HCT116 (cell line): ENCODE data around the gene PRKN. TPM values are rescaled to one million over a fixed set of nuclear protein-coding genes. Genes with fewer than 3 reads are reported as not detected.
A peak's percentile ranks its signal among the peaks of the same experiment; 100 is the strongest.

Experiments
- ATAC-seq: fragments of 200-7000 bp; cut with Tn5 transposase; 2 replicates; pipeline ENCODE4 v1.9.1; 2020; ENCODE audit warnings: mild to moderate bottlenecking, moderate library complexity
- BruUV-seq: library from RNA; stranded (reverse); fragments of 400-500 nt; replicated peaks from 2 replicates; lab custom pipeline; 2021; lab: Mats Ljungman, UMichigan
- CTCF ChIA-PET: fragments of 300-600 bp; sonication (Branson Sonifier 250); formaldehyde crosslinking; loops from one replicate; lab custom pipeline; 2021; ENCODE audit warnings: antibody characterized with exemption; lab: Charles Lee
- POLR2A ChIA-PET: fragments of 300-600, 350-600 bp; sonication (Branson Sonifier 250); formaldehyde crosslinking; loops from one replicate; lab custom pipeline; 2021; ENCODE audit warnings: antibody characterized with exemption; lab: Charles Lee
- RAD21 ChIA-PET, 2 experiments: fragments of 300-600 bp; sonication (Branson Sonifier 250); formaldehyde crosslinking; loops; one replicate each; lab custom pipeline; 2023; ENCODE audit warnings: low total read pairs in 2 of 2; ENCODE audit not compliant: uncharacterized antibody in 2 of 2, unreplicated experiment in 2 of 2, low non-redundant PET in 1 of 2; lab: Charles Lee
- DNase-seq: peaks from one replicate; pipeline ENCODE4 v3.0.0-alpha.2; 2010; ENCODE audit warnings: low read depth, low spot score
- H2AFZ ChIP-seq: fragments of 200-600 bp; shearing (Covaris generic), sonication (generic); 2 replicates; pipeline ENCODE4 v1.6.1; 2017; ENCODE audit warnings: low read depth, mixed run types, mixed read lengths, antibody characterized with exemption, low read length; ENCODE audit not compliant: poor library complexity, severe bottlenecking
- H3K27ac ChIP-seq: 2 replicates; pipeline ENCODE4 v1.5.1; 2012; ENCODE audit warnings: low read depth, low read length
- H3K27me3 ChIP-seq: fragments of 200-600 bp; sonication (generic); 2 replicates; pipeline ENCODE4 v1.6.1; 2016; ENCODE audit warnings: mixed run types, low read length, mixed read lengths; ENCODE audit not compliant: insufficient read depth
- H3K36me3 ChIP-seq, 2 experiments: fragments of 200-500 bp in 1 of 2; fragments of 200-600 bp in 1 of 2; sonication (Bioruptor generic) in 1 of 2; sonication (generic) in 1 of 2; 2 replicates each; pipeline versions ENCODE4 v1.5.1 to v1.6.1; 2014 to 2016; ENCODE audit warnings: low read length in 2 of 2, inconsistent platforms in 1 of 2, mixed read lengths in 1 of 2, mixed run types in 1 of 2; ENCODE audit not compliant: insufficient read depth in 2 of 2, control insufficient read depth in 1 of 2
- H3K4me1 ChIP-seq, 2 experiments: fragments of 200-600 bp in 1 of 2; sonication (generic) in 1 of 2; 2 replicates each; pipeline versions ENCODE4 v1.5.1 to v1.6.1; 2012 to 2017; ENCODE audit warnings: low read length in 2 of 2, inconsistent platforms in 1 of 2, mild to moderate bottlenecking in 1 of 2, mixed read lengths in 1 of 2, mixed run types in 1 of 2, moderate library complexity in 1 of 2; ENCODE audit not compliant: insufficient read depth in 2 of 2, control insufficient read depth in 1 of 2
- H3K4me2 ChIP-seq: fragments of 200-600 bp; sonication (generic); 2 replicates; pipeline ENCODE4 v1.6.1; 2017; ENCODE audit warnings: mixed run types, low read length, mixed read lengths
- H3K4me3 ChIP-seq, 2 experiments: fragments of 200-600 bp in 1 of 2; sonication (generic) in 1 of 2; replicated peaks in 1 of 2; 2 replicates each; pipeline ENCODE4 v1.5.1; 2011 to 2016; ENCODE audit warnings: low read length in 2 of 2, control low read depth in 1 of 2, low read depth in 1 of 2, mild to moderate bottlenecking in 1 of 2, mixed read lengths in 1 of 2, mixed run types in 1 of 2
- H3K79me2 ChIP-seq: fragments of 200-600 bp; sonication (generic); 2 replicates; pipeline ENCODE4 v1.6.1; 2017; ENCODE audit warnings: mild to moderate bottlenecking, mixed run types, low read length, moderate library complexity, mixed read lengths; ENCODE audit not compliant: insufficient read depth
- H3K9ac ChIP-seq: fragments of 200-600 bp; sonication (generic); 2 replicates; pipeline ENCODE4 v1.6.1; 2016; ENCODE audit warnings: low read length, mixed read lengths
- H3K9me2 ChIP-seq: fragments of 200-600 bp; sonication (generic), shearing (Covaris generic); 2 replicates; pipeline ENCODE4 v1.6.1; 2017; ENCODE audit warnings: mixed run types, mild to moderate bottlenecking, moderate library complexity; ENCODE audit not compliant: insufficient read depth
- H3K9me3 ChIP-seq, 2 experiments: fragments of 200-500 bp in 1 of 2; fragments of 200-600 bp in 1 of 2; sonication (Bioruptor generic) in 1 of 2; sonication (generic) in 1 of 2; 2 replicates each; pipeline ENCODE4 v1.6.1; 2014 to 2017; ENCODE audit warnings: low read length in 2 of 2, mixed read lengths in 2 of 2, inconsistent platforms in 1 of 2, low read depth in 1 of 2, mild to moderate bottlenecking in 1 of 2, mixed run types in 1 of 2, moderate library complexity in 1 of 2; ENCODE audit not compliant: control insufficient read depth in 1 of 2, insufficient read depth in 1 of 2
- H4K20me1 ChIP-seq: fragments of 200-600 bp; sonication (generic), shearing (Covaris generic); 2 replicates; pipeline ENCODE4 v1.6.1; 2017; ENCODE audit warnings: mixed run types, mild to moderate bottlenecking, moderate library complexity; ENCODE audit not compliant: insufficient read depth
- ATF3 ChIP-seq: IDR thresholded peaks from 2 replicates; pipeline ENCODE4 v1.6.1; 2012
- CBX3 ChIP-seq: IDR thresholded peaks from 2 replicates; pipeline ENCODE4 v1.6.1; 2012; ENCODE audit warnings: low read depth
- ELF1 ChIP-seq: IDR thresholded peaks from 2 replicates; pipeline ENCODE4 v1.6.1; 2012; ENCODE audit warnings: low read depth, borderline replicate concordance
- EZH2phosphoT487 ChIP-seq: fragments of 200-600 bp; IDR thresholded peaks from 2 replicates; pipeline ENCODE4 v1.6.1; 2018; ENCODE audit warnings: antibody characterized with exemption, borderline replicate concordance
- POLR2A ChIP-seq: IDR thresholded peaks from 2 replicates; pipeline ENCODE4 v1.7.0; 2011; ENCODE audit warnings: borderline replicate concordance; ENCODE audit not compliant: insufficient read depth, insufficient read length; ENCODE audit errors: extremely low read depth
- RAD21 ChIP-seq: IDR thresholded peaks from 2 replicates; pipeline ENCODE4 v1.6.1; 2012; ENCODE audit warnings: low read depth, mild to moderate bottlenecking
- REST ChIP-seq: IDR thresholded peaks from 2 replicates; pipeline ENCODE4 v1.6.1; 2012; ENCODE audit warnings: low read depth
- SIN3A ChIP-seq: IDR thresholded peaks from 2 replicates; pipeline ENCODE4 v1.6.1; 2012; ENCODE audit warnings: low read depth
- SP1 ChIP-seq: IDR thresholded peaks from 2 replicates; pipeline ENCODE4 v1.6.1; 2012; ENCODE audit warnings: low read depth
- SRF ChIP-seq: IDR thresholded peaks from 2 replicates; pipeline ENCODE4 v1.6.1; 2012; ENCODE audit warnings: low read depth
- ZFX ChIP-seq: fragments of 450-650 bp; IDR thresholded peaks from 2 replicates; pipeline ENCODE4 v1.6.1; 2017
- ZNF274 ChIP-seq: fragments of 200-500 bp; sonication (Bioruptor generic); IDR thresholded peaks from 2 replicates; pipeline ENCODE4 v1.6.1; 2014; ENCODE audit warnings: mild to moderate bottlenecking, low read depth, low read length, inconsistent platforms
- intact Hi-C: fragments of 100-400 bp; cut with micrococcal nuclease; formaldehyde crosslinking; loops from 2 replicates; pipeline ENCODE4 v1.10.0; 2022
- total RNA-seq: library from RNA; stranded (reverse); gene quantifications from one replicate; pipeline ENCODE4 v1.2.1, GENCODE V29; 2021; ENCODE audit not compliant: unreplicated experiment
- TF ChIP-seq, protein P1 (sequence below): IDR thresholded peaks from 2 replicates; pipeline ENCODE4 v1.6.1; 2012
- TF ChIP-seq, protein P2 (sequence below): IDR thresholded peaks from 2 replicates; pipeline ENCODE4 v1.6.1; 2011; ENCODE audit warnings: mild to moderate bottlenecking, low read length, moderate library complexity; ENCODE audit not compliant: insufficient replicate concordance; ENCODE audit errors: extremely low read depth

Gene PRKN
- total RNA-seq, 1 experiment from 2014 or later, result 2.6 TPM

- Histone ChIP-seq H3K79me2 (no peaks in the 10 kb centered on the region), H4K20me1 (no peaks in the 10 kb centered on the region), H2AFZ (no peak overlapping the region), H3K27ac (no peak overlapping the region), H3K9me2 (no peaks in the 10 kb centered on the region), H3K36me3 (no peaks in the 10 kb centered on the region), H3K9ac (no peak overlapping the region), H3K4me3 (no peak overlapping the region), H3K27me3 (no peaks in the 10 kb centered on the region), H3K4me2 (no peak overlapping the region), H3K4me1 (no peaks in the 10 kb centered on the region), H3K9me3 (no peaks in the 10 kb centered on the region)
- intact Hi-C loops, result loop anchor here (10.0 kb wide), 1 partner anchor 357 kb away; no protein-coding TSS in a partner anchor
- ATAC-seq, result no peak
- TF ChIP-seq EZH2phosphoT487 (no peak), ELF1 (no peak), SRF (no peak), ZNF274 (no peak), SIN3A (no peak), POLR2A (no peak), SP1 (no peak)
- TF ChIP-seq, protein P1, sequence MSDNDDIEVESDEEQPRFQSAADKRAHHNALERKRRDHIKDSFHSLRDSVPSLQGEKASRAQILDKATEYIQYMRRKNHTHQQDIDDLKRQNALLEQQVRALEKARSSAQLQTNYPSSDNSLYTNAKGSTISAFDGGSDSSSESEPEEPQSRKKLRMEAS, result no peak
- RAD21 ChIA-PET, result no interaction called here
- POLR2A ChIA-PET, result no interaction called here
- no peak for DNase-seq
- CTCF ChIA-PET, result no interaction called here
- no TSS peak for BruUV-seq
Measured at GRCh38 chr6:161837449-161837735, 890.2 kb downstream of the PRKN start.

DNA sequence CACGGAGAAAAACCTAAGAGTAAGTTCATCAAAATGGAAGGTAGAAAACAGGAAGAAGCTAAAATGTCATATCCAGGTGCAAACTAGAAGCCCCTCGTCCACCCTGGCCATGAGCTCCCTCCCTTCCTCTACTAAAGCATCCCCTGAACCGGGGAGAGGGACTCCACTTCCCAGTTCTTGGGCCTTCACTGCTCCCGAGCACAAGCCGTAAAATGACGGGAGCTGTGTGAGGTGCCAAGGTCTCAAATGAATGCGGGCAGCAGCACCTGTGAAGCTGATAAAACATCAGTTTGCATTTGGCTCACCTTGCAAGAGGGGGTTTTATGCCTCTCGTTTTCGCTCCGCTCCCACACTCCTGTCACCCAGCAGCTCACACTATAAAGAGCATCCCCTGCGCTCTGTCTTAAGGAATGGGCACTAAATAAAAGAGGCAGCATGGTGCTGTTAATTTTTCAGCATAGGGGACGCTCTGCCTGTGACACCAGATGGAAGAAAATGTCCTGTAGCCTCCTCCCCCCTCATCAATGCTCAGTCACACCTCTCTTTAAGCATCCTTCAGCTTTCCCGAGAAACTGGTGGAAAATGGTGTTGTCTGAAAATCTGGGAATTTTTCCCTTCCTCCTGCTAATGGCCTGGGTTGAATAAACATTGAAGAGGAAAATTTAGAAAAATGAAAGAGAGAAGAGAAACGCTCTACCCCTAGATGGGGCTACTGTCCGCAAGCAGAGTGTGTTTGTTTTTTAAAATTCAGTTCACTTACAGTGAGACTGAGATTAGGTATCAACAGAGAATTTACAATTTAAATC lies 890.7 kb downstream of the PRKN start:
- intact Hi-C loops, result loop anchor here (10.0 kb wide), 1 partner anchor 358 kb away; no protein-coding TSS in a partner anchor
- no peak overlapping the region for H3K4me2 ChIP-seq
- H4K20me1 ChIP-seq, result no peaks in the 10 kb centered on the region
- H3K9ac ChIP-seq, result no peak overlapping the region
- H2AFZ ChIP-seq, result no peak overlapping the region
- H3K36me3 ChIP-seq, result no peaks in the 10 kb centered on the region
- no peaks in the 10 kb centered on the region for H3K79me2 ChIP-seq
- H3K4me1 ChIP-seq, result no peaks in the 10 kb centered on the region
- no TSS peak for BruUV-seq
- no peaks in the 10 kb centered on the region for H3K9me2 ChIP-seq
- CTCF ChIA-PET, result no interaction called here
- no peak overlapping the region for H3K4me3 ChIP-seq
- no peak overlapping the region for H3K27ac ChIP-seq
- POLR2A ChIA-PET, result no interaction called here
- ATAC-seq (peak; percentile 57; the same call in 1 of the 2 replicates), DNase-seq (peak; percentile 7)
- no peaks in the 10 kb centered on the region for H3K27me3 ChIP-seq
- RAD21 ChIA-PET, result no interaction called here
- H3K9me3 ChIP-seq, result no peaks in the 10 kb centered on the region
- TF ChIP-seq ZFX (no peak), ELF1 (no peak), ATF3 (no peak), RAD21 (peak; percentile 75), REST (no peak), CBX3 (no peak), SRF (no peak)
- TF ChIP-seq, protein P2, sequence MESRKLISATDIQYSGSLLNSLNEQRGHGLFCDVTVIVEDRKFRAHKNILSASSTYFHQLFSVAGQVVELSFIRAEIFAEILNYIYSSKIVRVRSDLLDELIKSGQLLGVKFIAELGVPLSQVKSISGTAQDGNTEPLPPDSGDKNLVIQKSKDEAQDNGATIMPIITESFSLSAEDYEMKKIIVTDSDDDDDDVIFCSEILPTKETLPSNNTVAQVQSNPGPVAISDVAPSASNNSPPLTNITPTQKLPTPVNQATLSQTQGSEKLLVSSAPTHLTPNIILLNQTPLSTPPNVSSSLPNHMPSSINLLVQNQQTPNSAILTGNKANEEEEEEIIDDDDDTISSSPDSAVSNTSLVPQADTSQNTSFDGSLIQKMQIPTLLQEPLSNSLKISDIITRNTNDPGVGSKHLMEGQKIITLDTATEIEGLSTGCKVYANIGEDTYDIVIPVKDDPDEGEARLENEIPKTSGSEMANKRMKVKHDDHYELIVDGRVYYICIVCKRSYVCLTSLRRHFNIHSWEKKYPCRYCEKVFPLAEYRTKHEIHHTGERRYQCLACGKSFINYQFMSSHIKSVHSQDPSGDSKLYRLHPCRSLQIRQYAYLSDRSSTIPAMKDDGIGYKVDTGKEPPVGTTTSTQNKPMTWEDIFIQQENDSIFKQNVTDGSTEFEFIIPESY, result no peak
- TF ChIP-seq, protein P1, result no peak
